Lower leg skin (tissue), 4 donors: ENCODE measurements around the gene ADORA2B. TPM values are rescaled to one million over a fixed set of nuclear protein-coding genes. Genes with fewer than 3 reads are reported as not detected.

Source experiments
- DNase-seq, 2 donors: peaks; one replicate each; pipeline ENCODE4 v3.0.0-alpha.2; 2019; ENCODE audit warnings: low spot score in 2 of 2
- H3K4me3 ChIP-seq: fragments of 200-600 bp; sonication (generic); 2 replicates; pipeline ENCODE4 v1.5.1; 2017; ENCODE audit warnings: mild to moderate bottlenecking, low read depth; ENCODE audit not compliant: poor library complexity, severe bottlenecking
- CTCF ChIP-seq, 3 donors: fragments of 450-650 bp; IDR thresholded peaks; one replicate each; pipeline ENCODE4 v1.5.1; 2016; ENCODE audit warnings: antibody characterized with exemption in 3 of 3, mild to moderate bottlenecking in 3 of 3, moderate library complexity in 2 of 3
- POLR2A ChIP-seq, 2 donors: fragments of 450-650 bp; IDR thresholded peaks; one replicate each; pipeline ENCODE4 v1.6.1; 2016 to 2017; ENCODE audit warnings: antibody characterized with exemption in 2 of 2, mild to moderate bottlenecking in 1 of 2, moderate library complexity in 1 of 2
- WGBS, 2 donors: methylation state at CpG; one replicate each; pipeline ENCODE4 v1.1.5; 2018; 5-methylcytosine and 5-hydroxymethylcytosine counted together
- intact Hi-C: fragments of 100-400 bp; cut with DNase I; formaldehyde crosslinking; loops from one replicate; pipeline ENCODE4 v1.15.0; 2023; ENCODE audit warnings: low total_unique reads
- total RNA-seq, 4 donors: library from RNA; depleted of rRNA; stranded (reverse); fragments of >200 nt; gene quantifications; one replicate each; pipeline ENCODE4 v1.1.0, GENCODE V29; 2016

ADORA2B gene
- total RNA-seq, 4 donors from 2014 or later, result 21.2 to 37.0 (median 29.8) TPM

DNA sequence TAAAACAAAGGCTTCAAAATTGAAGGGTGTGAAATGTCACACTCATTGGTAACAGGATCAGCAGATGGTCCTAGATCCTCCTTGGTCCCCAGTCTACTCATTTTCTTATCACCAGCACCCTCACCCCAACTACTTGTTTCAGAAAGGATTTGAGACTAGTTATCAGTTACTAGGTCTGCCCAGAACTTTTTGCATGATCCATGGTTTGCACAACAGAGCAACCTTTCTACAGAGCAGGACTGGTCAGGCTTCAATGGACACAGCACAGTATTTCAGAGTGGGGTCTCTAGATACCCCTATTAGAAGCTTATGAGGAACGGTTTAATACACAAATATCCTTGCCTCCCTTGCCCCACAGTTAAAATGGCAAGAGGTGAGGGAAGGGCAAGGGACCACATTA is 80.3 kb downstream of the ADORA2B start:
- TF ChIP-seq POLR2A (IDR thresholded peaks at IDR 0.05) (no peak), CTCF (IDR thresholded peaks at IDR 0.05) (no peak)
- WGBS, 2 donors, result 91 to 100% methylated on average over 1 of the region's 1 CpG
- H3K4me3 ChIP-seq, result no peak overlapping the region
- intact Hi-C loops, result no loop called here
- DNase-seq, result no peak

Other genes with a start within 250 kb of the ADORA2B start
- gene ZNF286A, start 245.4 kb upstream of the ADORA2B start, total RNA-seq, result 10 to 100 TPM in 3 of 4 donors, 1 to 10 TPM in 1; 6.0 to 34.6 (median 21.2) TPM
- 1 to 10 TPM in 1 of 4 donors, not detected in 3; 1.0 TPM for gene TBC1D26, start 212.8 kb upstream of the ADORA2B start, total RNA-seq
- gene ZSWIM7, start 54.6 kb downstream of the ADORA2B start, total RNA-seq, result 10 to 100 TPM; 11.1 to 16.5 (median 13.1) TPM
- 10 to 100 TPM; 56.9 to 81.2 (median 63.3) TPM for gene TTC19, start 54.7 kb downstream of the ADORA2B start, total RNA-seq